Measurements from ENCODE around the gene IER5.
"Not testable (repeated sequence)": the region's sequence is repeated elsewhere in the genome, so short reads cannot be mapped to it uniquely, and the experiment has no call there.

Gene IER5

GRCh38 chr1:181115971-181116370 is 27.5 kb downstream of the IER5 start:
- DNase-seq = not testable (repeated sequence)

- DNase-seq = no peak
Observed at GRCh38 chr1:181116819-181117390, 28.4 kb downstream of the IER5 start.

GRCh38 chr1:181117648-181118449 is 29.3 kb downstream of the IER5 start:
- no peak for DNase-seq

GRCh38 chr1:181119093-181119989 is 30.8 kb downstream of the IER5 start:
- DNase-seq = no peak

GRCh38 chr1:181120924-181121323 is 32.4 kb downstream of the IER5 start:
- DNase-seq = no peak

- DNase-seq = no peak
Observed at GRCh38 chr1:181121498-181121897, 33.0 kb downstream of the IER5 start.

- DNase-seq = no peak
Observed at GRCh38 chr1:181122222-181122621, 33.7 kb downstream of the IER5 start.

- no peak for DNase-seq
Observed at GRCh38 chr1:181123173-181123572, 34.7 kb downstream of the IER5 start.

- no peak for DNase-seq
Observed at GRCh38 chr1:181124291-181124751, 35.8 kb downstream of the IER5 start.

- peak; percentile 55 for DNase-seq
Observed at GRCh38 chr1:181126289-181126688, 37.8 kb downstream of the IER5 start.

- DNase-seq = peak; percentile 91
Observed at GRCh38 chr1:181126871-181127587, 38.5 kb downstream of the IER5 start.

GRCh38 chr1:181127898-181128453 is 39.5 kb downstream of the IER5 start:
- DNase-seq = no peak

GRCh38 chr1:181128592-181129497 is 40.3 kb downstream of the IER5 start:
- peak; percentile 89 for DNase-seq

GRCh38 chr1:181129771-181130606 is 41.5 kb downstream of the IER5 start:
- no peak for DNase-seq

- DNase-seq = peak; percentile 24
Observed at GRCh38 chr1:181131255-181131941, 42.9 kb downstream of the IER5 start.

- no peak for DNase-seq
Observed at GRCh38 chr1:181133441-181133951, 45.0 kb downstream of the IER5 start.

GRCh38 chr1:181133969-181134418 is 45.5 kb downstream of the IER5 start:
- no peak for DNase-seq

- peak; percentile 28 for DNase-seq
Observed at GRCh38 chr1:181134543-181135436, 46.3 kb downstream of the IER5 start.

GRCh38 chr1:181135437-181135731 is 46.9 kb downstream of the IER5 start:
- DNase-seq = peak; percentile 32
